ENCODE data around the gene SLC10A6.

DNA sequence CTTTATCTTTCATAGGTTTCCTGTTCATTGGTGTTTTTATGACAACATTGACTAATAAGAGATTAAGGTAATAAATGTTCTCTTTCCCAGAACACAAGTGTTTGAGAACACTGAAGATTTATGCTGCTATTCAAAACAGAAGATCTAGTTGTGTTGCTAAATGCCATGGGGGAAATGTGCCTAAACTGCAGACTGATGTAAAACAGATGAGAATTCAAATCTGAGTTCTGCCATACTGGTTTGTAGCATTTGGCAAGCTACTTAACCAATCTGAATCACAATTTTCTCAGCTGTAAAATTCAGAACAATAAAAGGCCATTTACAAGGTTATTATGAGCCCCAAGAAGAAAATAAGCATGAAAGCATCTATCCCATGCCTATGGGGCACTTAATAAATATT, 2.3 kb downstream of the SLC10A6 start:
- TF ChIP-seq CTCF (IDR thresholded peaks at IDR 0.05; ENCODE audit: low read depth, low read length) = no peak
- TF ChIP-seq POLR2A (IDR thresholded peaks at IDR 0.05; ENCODE audit: extremely low read depth, insufficient read length) = no peak
- TF ChIP-seq, protein P1, sequence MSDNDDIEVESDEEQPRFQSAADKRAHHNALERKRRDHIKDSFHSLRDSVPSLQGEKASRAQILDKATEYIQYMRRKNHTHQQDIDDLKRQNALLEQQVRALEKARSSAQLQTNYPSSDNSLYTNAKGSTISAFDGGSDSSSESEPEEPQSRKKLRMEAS (IDR thresholded peaks at IDR 0.05; ENCODE audit: low read depth, low read length) = no peak
- no peak for TF ChIP-seq MYC (IDR thresholded peaks at IDR 0.05; ENCODE audit: low read depth, low read length)
